ENCODE measurements around the gene PPIF.

The PPIF gene

GRCh38 chr10:79386637-79387465 is 39.6 kb downstream of the PPIF start:
- DNase-seq (ENCODE audit: low spot score): no peak
- ChIA-PET CTCF (interaction anchor here (1.8 kb wide), 1 partner anchor 12 kb away, joined by 11 read pairs; no protein-coding TSS in a partner anchor), POLR2A (ENCODE audit: low non-redundant PET) (no interaction called here)
- no peak for TF ChIP-seq CTCF (conservative IDR thresholded peaks at IDR 0.05; ENCODE audit: low read depth)
- no peak overlapping the region for H3K27ac ChIP-seq

GRCh38 chr10:79387466-79387973 is 40.3 kb downstream of the PPIF start:
- no peak for TF ChIP-seq CTCF (conservative IDR thresholded peaks at IDR 0.05; ENCODE audit: low read depth)
- CTCF ChIA-PET: interaction anchor here (1.8 kb wide), 1 partner anchor 13 kb away, joined by 11 read pairs; no protein-coding TSS in a partner anchor

GRCh38 chr10:79387974-79388850 is 40.9 kb downstream of the PPIF start:
- ChIA-PET POLR2A (ENCODE audit: low non-redundant PET) (no interaction called here), CTCF (interaction anchor here (1.8 kb wide), 1 partner anchor 13 kb away, joined by 11 read pairs; no protein-coding TSS in a partner anchor)
- no peak overlapping the region for H3K27ac ChIP-seq
- no peak for DNase-seq (ENCODE audit: low spot score)
- no peak for TF ChIP-seq CTCF (conservative IDR thresholded peaks at IDR 0.05; ENCODE audit: low read depth)

More at GRCh38 chr10:79387466-79387973, 40.3 kb downstream of the PPIF start:
- POLR2A ChIA-PET (ENCODE audit: low non-redundant PET): no interaction called here
- no peak overlapping the region for H3K27ac ChIP-seq
- no peak for DNase-seq (ENCODE audit: low spot score)

- TF ChIP-seq CTCF (conservative IDR thresholded peaks at IDR 0.05; ENCODE audit: low read depth): no peak
- ChIA-PET POLR2A (ENCODE audit: low non-redundant PET) (no interaction called here), CTCF (interaction anchor here (0.8 kb wide), 1 partner anchor 78 kb away, joined by 3 read pairs; no protein-coding TSS in a partner anchor)
- no peak for DNase-seq (ENCODE audit: low spot score)
- H3K27ac ChIP-seq: no peak overlapping the region
These were observed 42.8 kb downstream of the PPIF start for GRCh38 chr10:79390057-79390456.

GRCh38 chr10:79390551-79391229 is 43.4 kb downstream of the PPIF start:
- no peak for TF ChIP-seq CTCF (conservative IDR thresholded peaks at IDR 0.05; ENCODE audit: low read depth)
- no peak for DNase-seq (ENCODE audit: low spot score)
- ChIA-PET POLR2A (ENCODE audit: low non-redundant PET) (no interaction called here), CTCF (interaction anchor here (0.8 kb wide), 1 partner anchor 77 kb away, joined by 3 read pairs; no protein-coding TSS in a partner anchor)
- no peak overlapping the region for H3K27ac ChIP-seq
